HepG2 (cell line): ENCODE data around the gene CPB2. TPM values are rescaled to one million over a fixed set of nuclear protein-coding genes. Genes with fewer than 3 reads are reported as not detected.

Experiments
- ELF3 ChIP-seq: IDR thresholded peaks from 2 replicates; pipeline ENCODE4 v1.6.1; 2016; ENCODE audit warnings: missing genetic modification reagents, missing compliant biosample characterization
- ESRRA ChIP-seq: sonication (generic); formaldehyde crosslinking; IDR thresholded peaks from 2 replicates; pipeline ENCODE4 v1.5.1; 2020; ENCODE audit warnings: mild to moderate bottlenecking, low read depth, missing genetic modification reagents
- FOXJ3 ChIP-seq: sonication (generic); formaldehyde crosslinking; IDR thresholded peaks from 2 replicates; pipeline ENCODE4 v1.4.0; 2020; ENCODE audit warnings: missing genetic modification reagents, mild to moderate bottlenecking, borderline replicate concordance
- HOXA3 ChIP-seq: sonication (generic); formaldehyde crosslinking; IDR thresholded peaks from 2 replicates; pipeline ENCODE4 v1.5.0; 2020; ENCODE audit warnings: missing genetic modification reagents
- JUND ChIP-seq: sonication (generic); formaldehyde crosslinking; IDR thresholded peaks from 2 replicates; pipeline ENCODE4 v1.8.0; 2022; ENCODE audit warnings: mild to moderate bottlenecking, missing genetic modification reagents
- NCOA5 ChIP-seq: sonication (generic); formaldehyde crosslinking; IDR thresholded peaks from 2 replicates; pipeline ENCODE4 v1.4.0; 2020; ENCODE audit warnings: missing genetic modification reagents
- NR2F1 ChIP-seq, 2 experiments: fragments of 450-650 bp in 1 of 2; formaldehyde crosslinking in 1 of 2; IDR thresholded peaks; 2 replicates each; pipeline versions ENCODE4 v1.5.0 to v1.6.1; 2016 to 2020; ENCODE audit warnings: mild to moderate bottlenecking in 1 of 2, missing compliant biosample characterization in 1 of 2, missing genetic modification reagents in 1 of 2, moderate library complexity in 1 of 2
- PAF1 ChIP-seq: IDR thresholded peaks from 2 replicates; pipeline ENCODE4 v1.6.1; 2016; ENCODE audit warnings: missing genetic modification reagents, missing compliant biosample characterization
- SMAD3 ChIP-seq: sonication (generic); formaldehyde crosslinking; IDR thresholded peaks from 2 replicates; pipeline ENCODE4 v1.4.0; 2020; ENCODE audit warnings: missing genetic modification reagents
- ZFP1 ChIP-seq: IDR thresholded peaks from 2 replicates; pipeline ENCODE4 v1.6.1; 2016
- ZNF12 ChIP-seq: sonication (generic); formaldehyde crosslinking; IDR thresholded peaks from 2 replicates; pipeline ENCODE4 v1.5.0; 2020; ENCODE audit warnings: missing genetic modification reagents
- ZNF235 ChIP-seq: sonication (generic); formaldehyde crosslinking; IDR thresholded peaks from 2 replicates; pipeline ENCODE4 v1.8.1; 2023; ENCODE audit warnings: mild to moderate bottlenecking, missing genetic modification reagents, borderline replicate concordance
- ZNF24 ChIP-seq: fragments of 450-650 bp; IDR thresholded peaks from 2 replicates; pipeline ENCODE4 v1.6.1; 2017; ENCODE audit warnings: antibody characterized with exemption, mild to moderate bottlenecking
- ZNF331 ChIP-seq: sonication (generic); formaldehyde crosslinking; IDR thresholded peaks from 2 replicates; pipeline ENCODE4 v1.4.0; 2020; ENCODE audit warnings: missing genetic modification reagents
- ZNF333 ChIP-seq: sonication (generic); formaldehyde crosslinking; IDR thresholded peaks from 2 replicates; pipeline ENCODE4 v1.4.0; 2020; ENCODE audit warnings: mild to moderate bottlenecking, missing genetic modification reagents, borderline replicate concordance
- ZNF530 ChIP-seq: sonication (generic); formaldehyde crosslinking; IDR thresholded peaks from 2 replicates; pipeline ENCODE4 v1.5.0; 2020; ENCODE audit warnings: low read depth, mild to moderate bottlenecking, missing genetic modification reagents
- ZNF615 ChIP-seq: sonication (generic); formaldehyde crosslinking; IDR thresholded peaks from 2 replicates; pipeline ENCODE4 v1.5.0; 2020; ENCODE audit warnings: mild to moderate bottlenecking, missing genetic modification reagents, borderline replicate concordance
- ZNF792 ChIP-seq: IDR thresholded peaks from 2 replicates; pipeline ENCODE4 v1.6.1; 2016
- polyA plus RNA-seq, 8 experiments: library from polyadenylated mRNA; depleted of rRNA in 3 of 8; stranded (reverse) in 7 of 8; unstranded in 1 of 8; fragments of >200 nt; fragmentation: Illumina TruSeq in 4 of 8; extraction: Trizol in 4 of 8; gene quantifications; 2 replicates each; pipeline versions ENCODE4 v1.2.1 to v1.2.3, GENCODE V29; 2011 to 2016; ENCODE audit warnings: low read depth in 4 of 8, missing spikeins in 1 of 8, mixed read lengths in 1 of 8; ENCODE audit not compliant: insufficient read depth in 1 of 8
- total RNA-seq, 5 experiments: library from RNA; depleted of rRNA; stranded (reverse); fragments of >200 nt; fragmentation: Illumina TruSeq; extraction: Trizol; gene quantifications; 2 replicates each; pipeline ENCODE4 v1.2.3, GENCODE V29; 2016; ENCODE audit warnings: low read depth in 1 of 5
- TF ChIP-seq, protein P1 (sequence below): IDR thresholded peaks from 2 replicates; pipeline ENCODE4 v1.6.1; 2016
- TF ChIP-seq, protein P2 (sequence below): sonication (generic); formaldehyde crosslinking; IDR thresholded peaks from 2 replicates; pipeline ENCODE4 v1.4.0; 2020; ENCODE audit warnings: mild to moderate bottlenecking, missing genetic modification reagents
- TF ChIP-seq, protein P3 (sequence below): sonication (generic); formaldehyde crosslinking; IDR thresholded peaks from 2 replicates; pipeline ENCODE4 v1.5.0; 2020; ENCODE audit warnings: mild to moderate bottlenecking, missing genetic modification reagents
- TF ChIP-seq, protein P4 (sequence below), 2 experiments: sonication (generic) in 1 of 2; formaldehyde crosslinking in 1 of 2; IDR thresholded peaks; 2 replicates each; pipeline versions ENCODE4 v1.4.0 to v1.6.1; 2016 to 2020; ENCODE audit warnings: borderline replicate concordance in 1 of 2, low read depth in 1 of 2, mild to moderate bottlenecking in 1 of 2, missing genetic modification reagents in 1 of 2

The CPB2 gene
- total and polyA plus RNA-seq, 2 of the 13 experiments (the other 11 are each of a cell fraction or from before 2014, with no cell fraction given), result 125 to 140 TPM

DNA sequence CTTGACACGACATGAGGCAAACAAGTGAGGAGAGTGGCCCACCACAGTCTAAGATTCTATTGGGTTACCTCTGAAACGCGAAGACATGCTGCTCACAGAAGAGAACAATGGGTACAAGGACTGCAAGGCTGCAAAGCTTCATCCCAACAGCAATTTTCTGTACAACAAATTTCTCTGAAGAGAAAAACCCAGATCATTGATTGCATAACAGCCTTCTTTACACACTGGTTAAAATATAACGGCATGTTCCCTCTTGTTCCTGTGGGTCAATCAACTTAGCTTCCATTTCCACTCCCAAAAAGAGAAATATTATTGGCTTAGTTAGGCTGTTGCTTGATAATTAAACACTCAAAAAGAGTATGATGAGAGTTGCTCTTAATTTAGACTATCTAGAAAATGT lies at the start of gene CPB2 (continued):
- peak; percentile 76; the same call in 1 of the 2 replicates for TF ChIP-seq SMAD3 (CRISPR knock-in tag)
- no peak for TF ChIP-seq NR2F1 (CRISPR knock-in tag; IDR thresholded peaks at IDR 0.05)
- peak; percentile 84 for TF ChIP-seq ZNF792 (CRISPR knock-in tag)
- peak; percentile 49; the same call in 1 of the 2 replicates for TF ChIP-seq ZFP1
- TF ChIP-seq ZNF235 (CRISPR knock-in tag), result no peak
- TF ChIP-seq ELF3 (CRISPR knock-in tag), result peak; percentile 60
- TF ChIP-seq PAF1 (CRISPR knock-in tag), result no peak
- no peak for TF ChIP-seq ZNF24
- TF ChIP-seq, protein P1, sequence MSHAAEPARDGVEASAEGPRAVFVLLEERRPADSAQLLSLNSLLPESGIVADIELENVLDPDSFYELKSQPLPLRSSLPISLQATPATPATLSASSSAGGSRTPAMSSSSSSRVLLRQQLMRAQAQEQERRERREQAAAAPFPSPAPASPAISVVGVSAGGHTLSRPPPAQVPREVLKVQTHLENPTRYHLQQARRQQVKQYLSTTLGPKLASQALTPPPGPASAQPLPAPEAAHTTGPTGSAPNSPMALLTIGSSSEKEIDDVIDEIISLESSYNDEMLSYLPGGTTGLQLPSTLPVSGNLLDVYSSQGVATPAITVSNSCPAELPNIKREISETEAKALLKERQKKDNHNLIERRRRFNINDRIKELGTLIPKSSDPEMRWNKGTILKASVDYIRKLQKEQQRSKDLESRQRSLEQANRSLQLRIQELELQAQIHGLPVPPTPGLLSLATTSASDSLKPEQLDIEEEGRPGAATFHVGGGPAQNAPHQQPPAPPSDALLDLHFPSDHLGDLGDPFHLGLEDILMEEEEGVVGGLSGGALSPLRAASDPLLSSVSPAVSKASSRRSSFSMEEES (CRISPR knock-in tag), result peak; percentile 52; the same call in 1 of the 2 replicates
- TF ChIP-seq, protein P2, sequence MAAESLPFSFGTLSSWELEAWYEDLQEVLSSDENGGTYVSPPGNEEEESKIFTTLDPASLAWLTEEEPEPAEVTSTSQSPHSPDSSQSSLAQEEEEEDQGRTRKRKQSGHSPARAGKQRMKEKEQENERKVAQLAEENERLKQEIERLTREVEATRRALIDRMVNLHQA (CRISPR knock-in tag), result no peak
- no peak for TF ChIP-seq ZNF12 (CRISPR knock-in tag)
- TF ChIP-seq FOXJ3 (CRISPR knock-in tag), result peak; percentile 37; the same call in 1 of the 2 replicates
- no peak for TF ChIP-seq ZNF530 (CRISPR knock-in tag)
- TF ChIP-seq ZNF615 (CRISPR knock-in tag), result no peak
- TF ChIP-seq ZNF331 (CRISPR knock-in tag), result peak; percentile 70; the same call in 1 of the 2 replicates
- peak; percentile 34; the same call in 1 of the 2 replicates for TF ChIP-seq HOXA3
- TF ChIP-seq JUND (CRISPR knock-in tag), result no peak
- no peak for TF ChIP-seq NCOA5 (CRISPR knock-in tag)
- TF ChIP-seq, protein P3, sequence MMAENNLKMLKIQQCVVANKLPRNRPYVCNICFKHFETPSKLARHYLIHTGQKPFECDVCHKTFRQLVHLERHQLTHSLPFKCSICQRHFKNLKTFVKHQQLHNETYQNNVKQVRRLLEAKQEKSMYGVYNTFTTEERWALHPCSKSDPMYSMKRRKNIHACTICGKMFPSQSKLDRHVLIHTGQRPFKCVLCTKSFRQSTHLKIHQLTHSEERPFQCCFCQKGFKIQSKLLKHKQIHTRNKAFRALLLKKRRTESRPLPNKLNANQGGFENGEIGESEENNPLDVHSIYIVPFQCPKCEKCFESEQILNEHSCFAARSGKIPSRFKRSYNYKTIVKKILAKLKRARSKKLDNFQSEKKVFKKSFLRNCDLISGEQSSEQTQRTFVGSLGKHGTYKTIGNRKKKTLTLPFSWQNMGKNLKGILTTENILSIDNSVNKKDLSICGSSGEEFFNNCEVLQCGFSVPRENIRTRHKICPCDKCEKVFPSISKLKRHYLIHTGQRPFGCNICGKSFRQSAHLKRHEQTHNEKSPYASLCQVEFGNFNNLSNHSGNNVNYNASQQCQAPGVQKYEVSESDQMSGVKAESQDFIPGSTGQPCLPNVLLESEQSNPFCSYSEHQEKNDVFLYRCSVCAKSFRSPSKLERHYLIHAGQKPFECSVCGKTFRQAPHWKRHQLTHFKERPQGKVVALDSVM (CRISPR knock-in tag), result no peak
- no peak for TF ChIP-seq ESRRA (CRISPR knock-in tag)
- TF ChIP-seq, protein P4, sequence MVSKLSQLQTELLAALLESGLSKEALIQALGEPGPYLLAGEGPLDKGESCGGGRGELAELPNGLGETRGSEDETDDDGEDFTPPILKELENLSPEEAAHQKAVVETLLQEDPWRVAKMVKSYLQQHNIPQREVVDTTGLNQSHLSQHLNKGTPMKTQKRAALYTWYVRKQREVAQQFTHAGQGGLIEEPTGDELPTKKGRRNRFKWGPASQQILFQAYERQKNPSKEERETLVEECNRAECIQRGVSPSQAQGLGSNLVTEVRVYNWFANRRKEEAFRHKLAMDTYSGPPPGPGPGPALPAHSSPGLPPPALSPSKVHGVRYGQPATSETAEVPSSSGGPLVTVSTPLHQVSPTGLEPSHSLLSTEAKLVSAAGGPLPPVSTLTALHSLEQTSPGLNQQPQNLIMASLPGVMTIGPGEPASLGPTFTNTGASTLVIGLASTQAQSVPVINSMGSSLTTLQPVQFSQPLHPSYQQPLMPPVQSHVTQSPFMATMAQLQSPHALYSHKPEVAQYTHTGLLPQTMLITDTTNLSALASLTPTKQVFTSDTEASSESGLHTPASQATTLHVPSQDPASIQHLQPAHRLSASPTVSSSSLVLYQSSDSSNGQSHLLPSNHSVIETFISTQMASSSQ (IDR thresholded peaks at IDR 0.05; ENCODE audit: low read depth), result peak; percentile 97
- TF ChIP-seq, protein P4 (CRISPR knock-in tag; IDR thresholded peaks at IDR 0.05; ENCODE audit: borderline replicate concordance), result peak; percentile 98
- TF ChIP-seq ZNF333 (CRISPR knock-in tag), result no peak
